H1 (cell line): ENCODE measurements around the gene NANP. TPM values are rescaled to one million over a fixed set of nuclear protein-coding genes. Genes with fewer than 3 reads are reported as not detected.

Experiments used
- CTCF ChIA-PET: fragments of 300-600 bp; sonication (Branson Sonifier 250); formaldehyde crosslinking; loops from one replicate; lab custom pipeline; 2021; ENCODE audit not compliant: partially characterized antibody; lab: Charles Lee
- POLR2A ChIA-PET: fragments of 300-600 bp; sonication (Branson Sonifier 250); formaldehyde crosslinking; loops from one replicate; lab custom pipeline; 2021; ENCODE audit warnings: inconsistent platforms; ENCODE audit not compliant: partially characterized antibody; lab: Charles Lee
- DNase-seq, 2 experiments: peaks; one replicate each; pipeline versions ENCODE4 v3.0.0 to v3.0.0-alpha.2; 2010 to 2022; ENCODE audit warnings: low spot score in 2 of 2, low read depth in 1 of 2, mixed read lengths in 1 of 2
- FAIRE-seq: peaks from 2 replicates; lab custom pipeline; 2011; peaks lifted over from hg19 to GRCh38; lab: Jason Lieb, UNC
- H2AFZ ChIP-seq: 2 replicates; pipeline ENCODE4 v1.8.1; 2012; ENCODE audit warnings: low read length, inconsistent platforms
- H2AK5ac ChIP-seq: 2 replicates; pipeline ENCODE4 v1.6.1; 2013; ENCODE audit warnings: low read depth, low read length
- H2BK120ac ChIP-seq: replicated peaks from 2 replicates; pipeline ENCODE3; 2013; ENCODE audit warnings: low read depth, low read length, inconsistent platforms
- H2BK12ac ChIP-seq: 2 replicates; pipeline ENCODE4 v1.6.1; 2013; ENCODE audit warnings: low read depth, low read length
- H2BK15ac ChIP-seq: 2 replicates; pipeline ENCODE4 v1.6.1; 2013; ENCODE audit warnings: low read length
- H2BK20ac ChIP-seq: 2 replicates; pipeline ENCODE4 v1.6.1; 2013; ENCODE audit warnings: low read length
- H2BK5ac ChIP-seq: 2 replicates; pipeline ENCODE4 v1.6.1; 2013; ENCODE audit warnings: low read depth, low read length
- H3K14ac ChIP-seq: 2 replicates; pipeline ENCODE4 v1.6.1; 2013; ENCODE audit warnings: inconsistent platforms; ENCODE audit not compliant: insufficient read length
- H3K18ac ChIP-seq: 2 replicates; pipeline ENCODE4 v1.6.1; 2013; ENCODE audit warnings: low read length; ENCODE audit errors: extremely low read depth
- H3K23ac ChIP-seq: 2 replicates; pipeline ENCODE4 v1.6.1; 2013; ENCODE audit warnings: inconsistent platforms; ENCODE audit not compliant: insufficient read length
- H3K23me2 ChIP-seq: 2 replicates; pipeline ENCODE4 v1.6.1; 2013; ENCODE audit warnings: low read depth, low read length
- H3K27ac ChIP-seq: 2 replicates; pipeline ENCODE4 v1.6.1; 2011; ENCODE audit warnings: low read depth, low read length, inconsistent platforms
- H3K27me3 ChIP-seq, 4 experiments: replicated peaks in 1 of 4; 1 replicate in 1 of 4; 2 replicates in 3 of 4; pipeline versions ENCODE4 v1.6.1 to v1.8.1; 2011 to 2013; ENCODE audit warnings: low read length in 3 of 4, mild to moderate bottlenecking in 3 of 4, inconsistent platforms in 2 of 4, mixed read lengths in 2 of 4, moderate library complexity in 1 of 4; ENCODE audit not compliant: control insufficient read depth in 3 of 4, insufficient read depth in 3 of 4; ENCODE audit errors: extremely low read depth in 1 of 4
- H3K36me3 ChIP-seq, 4 experiments: 2 replicates each; pipeline versions ENCODE4 v1.6.1 to v1.8.1; 2011 to 2013; ENCODE audit warnings: mild to moderate bottlenecking in 4 of 4, low read length in 3 of 4, moderate library complexity in 2 of 4, control low read depth in 1 of 4, inconsistent platforms in 1 of 4; ENCODE audit not compliant: insufficient read depth in 4 of 4, control insufficient read depth in 2 of 4
- H3K4ac ChIP-seq: replicated peaks from 2 replicates; pipeline ENCODE3; 2013; ENCODE audit warnings: low read length, low read depth, mixed read lengths, inconsistent platforms; ENCODE audit not compliant: insufficient read length
- H3K4me1 ChIP-seq, 4 experiments: replicated peaks in 1 of 4; 1 replicate in 1 of 4; 2 replicates in 3 of 4; pipeline versions ENCODE4 v1.6.1 to v1.8.1; 2011 to 2013; ENCODE audit warnings: low read length in 3 of 4, inconsistent platforms in 2 of 4, mixed read lengths in 1 of 4; ENCODE audit not compliant: insufficient read depth in 4 of 4, control insufficient read depth in 3 of 4
- H3K4me2 ChIP-seq, 2 experiments: 2 replicates each; pipeline versions ENCODE4 v1.6.1 to v1.8.1; 2011 to 2013; ENCODE audit warnings: low read depth in 2 of 2, low read length in 2 of 2, control low read depth in 1 of 2, inconsistent platforms in 1 of 2, mild to moderate bottlenecking in 1 of 2; ENCODE audit not compliant: insufficient read depth in 1 of 2
- H3K4me3 ChIP-seq, 4 experiments: fragments of 200-600, 300-600 bp in 1 of 4; sonication (generic), shearing (Covaris generic), sonication (Bioruptor Twin) in 1 of 4; 2 replicates each; pipeline versions ENCODE4 v1.5.1 to v1.8.1; 2011 to 2016; ENCODE audit warnings: low read length in 4 of 4, low read depth in 3 of 4, control low read depth in 2 of 4, inconsistent platforms in 2 of 4, mild to moderate bottlenecking in 2 of 4, mixed read lengths in 1 of 4, moderate library complexity in 1 of 4; ENCODE audit not compliant: insufficient read depth in 2 of 4; ENCODE audit errors: extremely low read depth in 1 of 4
- H3K56ac ChIP-seq: replicated peaks from 2 replicates; pipeline ENCODE3; 2013; ENCODE audit warnings: low read depth, mild to moderate bottlenecking, mixed read lengths, low read length, inconsistent platforms; ENCODE audit not compliant: insufficient read length
- H3K79me1 ChIP-seq: 2 replicates; pipeline ENCODE4 v1.6.1; 2013; ENCODE audit warnings: low read depth, low read length, control low read depth
- H3K79me2 ChIP-seq, 2 experiments: 2 replicates each; pipeline versions ENCODE4 v1.6.1 to v1.8.1; 2012 to 2013; ENCODE audit warnings: low read length in 2 of 2, mild to moderate bottlenecking in 2 of 2, inconsistent platforms in 1 of 2; ENCODE audit not compliant: insufficient read depth in 2 of 2, control insufficient read depth in 1 of 2
- H3K9ac ChIP-seq, 4 experiments: replicated peaks in 1 of 4; 1 replicate in 1 of 4; 2 replicates in 3 of 4; pipeline versions ENCODE4 v1.6.1 to v1.8.1; 2011 to 2013; ENCODE audit warnings: low read depth in 3 of 4, low read length in 3 of 4, control low read depth in 2 of 4, mild to moderate bottlenecking in 2 of 4, moderate library complexity in 2 of 4, inconsistent platforms in 1 of 4; ENCODE audit errors: extremely low read depth in 1 of 4
- H3K9me3 ChIP-seq, 2 experiments: 2 replicates each; pipeline versions ENCODE4 v1.6.1 to v1.8.1; 2012 to 2013; ENCODE audit warnings: mild to moderate bottlenecking in 2 of 2, moderate library complexity in 2 of 2, control low read depth in 1 of 2, inconsistent platforms in 1 of 2, low read depth in 1 of 2, low read length in 1 of 2, mixed read lengths in 1 of 2; ENCODE audit not compliant: insufficient read depth in 2 of 2
- H4K20me1 ChIP-seq, 2 experiments: replicated peaks in 1 of 2; 2 replicates each; pipeline versions ENCODE3 to v1.8.1; 2011 to 2013; ENCODE audit warnings: inconsistent platforms in 2 of 2, low read length in 2 of 2, mild to moderate bottlenecking in 1 of 2; ENCODE audit not compliant: insufficient read depth in 2 of 2, control insufficient read depth in 1 of 2
- H4K5ac ChIP-seq: 2 replicates; pipeline ENCODE4 v1.6.1; 2013; ENCODE audit warnings: low read length, low read depth, mixed read lengths, inconsistent platforms; ENCODE audit not compliant: insufficient read length
- H4K8ac ChIP-seq: 2 replicates; pipeline ENCODE4 v1.8.0; 2013; ENCODE audit warnings: mild to moderate bottlenecking, moderate library complexity, low read length, inconsistent platforms; ENCODE audit not compliant: insufficient read depth; ENCODE audit errors: extremely low read depth
- H4K91ac ChIP-seq: replicated peaks from 2 replicates; pipeline ENCODE3; 2013; ENCODE audit warnings: low read length, mixed read lengths, inconsistent platforms; ENCODE audit not compliant: insufficient read length
- CBX5 ChIP-seq: fragments of 300-800, 300-1000 bp; sonication (generic); IDR thresholded peaks from 2 replicates; pipeline ENCODE4 v1.7.1; 2016; ENCODE audit warnings: antibody characterized with exemption, low read length, low read depth
- EGR1 ChIP-seq: IDR thresholded peaks from 2 replicates; pipeline ENCODE4 v1.6.1; 2011; ENCODE audit warnings: low read depth, low read length, borderline replicate concordance
- RNF2 ChIP-seq: fragments of 200-900, 300-1000 bp; sonication (generic); IDR thresholded peaks from 2 replicates; pipeline ENCODE4 v1.7.1; 2016; ENCODE audit warnings: borderline replicate concordance, low read depth, mild to moderate bottlenecking, antibody characterized with exemption, low read length; ENCODE audit not compliant: poor library complexity, severe bottlenecking; ENCODE audit errors: missing control alignments
- polyA plus RNA-seq, 7 experiments: library from polyadenylated mRNA; depleted of rRNA in 3 of 7; stranded (reverse) in 5 of 7; unstranded in 2 of 7; fragments of >200 nt in 5 of 7; fragments of 200-250 nt in 2 of 7; gene quantifications; 1 replicate in 5 of 7; 2 replicates in 1 of 7; 4 replicates in 1 of 7; pipeline versions ENCODE4 v1.2.1 to v1.2.3, GENCODE V29; 2011 to 2013; ENCODE audit warnings: missing spikeins in 2 of 7, mixed read lengths in 2 of 7
- total RNA-seq: library from RNA; stranded (reverse); fragmentation: NEBNext Ultra II Directional; extraction: Animal tissue kit (Norgen Biotek cat#: 25700); gene quantifications from 2 replicates; pipeline ENCODE4 v1.2.1, GENCODE V29; 2021

NANP gene
- total and polyA plus RNA-seq, 2 of the 8 experiments (the other 6 are each of a cell fraction or from before 2014, with no cell fraction given): 3.8 to 6.2 TPM

DNA sequence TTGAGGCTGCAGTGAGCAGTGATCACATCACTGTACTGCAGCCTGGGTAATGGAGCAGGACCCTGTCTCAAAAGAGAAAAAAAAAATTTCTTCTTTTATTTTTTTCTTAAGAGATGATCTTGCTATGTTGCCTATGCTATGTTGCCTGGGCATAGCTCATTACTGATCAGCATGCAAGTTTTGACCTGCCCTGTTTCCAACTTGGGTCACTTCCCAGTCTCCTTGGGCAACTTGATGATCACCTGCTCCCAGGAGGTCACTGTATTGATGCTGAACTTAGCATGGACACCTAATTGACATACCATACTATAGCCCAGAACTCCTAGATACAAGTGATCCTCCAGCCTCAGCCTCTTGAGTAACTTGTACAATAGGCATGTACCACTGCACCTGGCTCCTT is 30.7 kb upstream of the NANP start:
- no peak overlapping the region for H2BK15ac ChIP-seq
- H2BK120ac ChIP-seq: no peak overlapping the region
- TF ChIP-seq CBX5 (no peak), RNF2 (no peak), EGR1 (no peak)
- H3K4me2 ChIP-seq: no peak overlapping the region
- no peaks in the 10 kb centered on the region for H3K36me3 ChIP-seq
- H3K27me3 ChIP-seq: no peaks in the 10 kb centered on the region
- no peak overlapping the region for H4K8ac ChIP-seq
- H2BK12ac ChIP-seq: no peak overlapping the region
- DNase-seq (no peak), FAIRE-seq (no peak)
- H4K91ac ChIP-seq: no peak overlapping the region
- H3K9me3 ChIP-seq: no peaks in the 10 kb centered on the region
- H2AK5ac ChIP-seq: no peak overlapping the region
- H4K5ac ChIP-seq: no peak overlapping the region
- H3K23ac ChIP-seq: no peak overlapping the region
- no peak overlapping the region for H3K56ac ChIP-seq
- H4K20me1 ChIP-seq: no peaks in the 10 kb centered on the region
- no peaks in the 10 kb centered on the region for H3K23me2 ChIP-seq
- H3K4ac ChIP-seq: no peak overlapping the region
- H3K9ac ChIP-seq: no peak overlapping the region
- H2BK20ac ChIP-seq: no peak overlapping the region
- H3K14ac ChIP-seq: no peak overlapping the region
- H3K18ac ChIP-seq: no peak overlapping the region
- H2AFZ ChIP-seq: no peak overlapping the region
- no peaks in the 10 kb centered on the region for H3K79me1 ChIP-seq
- no peaks in the 10 kb centered on the region for H3K4me1 ChIP-seq
- H3K27ac ChIP-seq: no peak overlapping the region
- no peak overlapping the region for H3K4me3 ChIP-seq
- CTCF ChIA-PET: interaction anchor here (0.7 kb wide), 1 partner anchor 11 kb away, joined by 3 read pairs; no protein-coding TSS in a partner anchor
- H3K79me2 ChIP-seq: no peaks in the 10 kb centered on the region
- POLR2A ChIA-PET: no interaction called here
- no peak overlapping the region for H2BK5ac ChIP-seq
